ENCODE measurements around the gene FAM83E. TPM values are rescaled to one million over a fixed set of nuclear protein-coding genes. Genes with fewer than 3 reads are reported as not detected.

Gene FAM83E
- total and polyA plus RNA-seq, 2 donors (not counting 1 experiment from before 2014, with no cell fraction given), result 0.15 to 4.1 TPM

DNA sequence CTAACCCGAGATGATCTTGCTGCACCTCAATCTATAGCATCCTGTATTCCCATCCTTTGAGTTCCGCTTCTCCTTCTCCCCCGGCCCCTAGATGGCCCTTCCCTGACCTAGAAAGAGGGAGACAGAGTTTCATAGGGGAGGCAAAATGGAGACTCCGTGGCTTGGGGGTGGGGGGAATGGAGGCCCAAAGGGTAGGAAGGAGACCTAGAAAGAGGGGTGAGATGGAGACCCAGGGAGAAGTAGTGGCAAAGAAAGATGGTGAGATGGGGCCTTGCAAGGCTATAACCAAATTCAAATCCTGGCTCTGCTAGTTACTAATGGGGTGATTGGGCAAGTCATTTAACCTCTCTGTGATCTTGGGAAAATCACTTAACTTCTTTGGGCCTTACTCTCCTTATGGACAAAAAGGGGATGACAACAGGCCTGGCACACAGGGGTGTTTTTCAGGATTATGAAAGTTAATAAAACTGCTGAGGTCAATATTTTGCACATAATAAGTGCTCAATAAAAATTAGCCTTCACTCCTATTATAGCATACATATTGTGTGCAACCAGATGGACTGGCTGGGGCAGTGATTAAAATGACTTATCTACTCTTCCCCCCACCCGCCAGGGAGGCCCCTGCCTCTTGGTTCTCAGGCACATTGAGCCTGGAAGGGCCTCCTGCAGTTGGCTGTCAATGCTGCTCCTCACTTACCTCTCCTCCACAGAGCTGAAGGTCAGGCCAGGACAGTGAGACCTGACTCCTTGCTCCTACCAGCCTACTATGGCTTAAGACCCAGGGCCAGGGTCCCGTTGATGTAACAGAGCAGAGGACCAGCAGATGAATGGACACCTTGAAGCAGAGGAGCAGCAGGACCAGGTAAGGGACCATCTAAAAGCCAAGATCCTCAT is 5.1 kb upstream of the FAM83E start:
- Mint-ChIP-seq H3K27me3 (no peaks in the 10 kb centered on the region), H3K4me1 (peaks cover 55% of the 10 kb centered on the region), H3K27ac (peak overlapping the region; percentile 98), H3K9me3 (ENCODE audit: insufficient read depth) (no peaks in the 10 kb centered on the region), H3K4me3 (peak overlapping the region; percentile 98)
- H3K27ac ChIP-seq (ENCODE audit: low read length in 2 of 2), result peak overlapping the region; percentile 87 to 91
- H3K4me3 ChIP-seq (ENCODE audit: control extremely low read depth in 1 of 5, extremely low read depth in 1 of 5, insufficient read depth in 1 of 5, low read depth in 2 of 5, low read length in 4 of 5), result peak overlapping the region; percentile 36 to 100 (median 99)
- peaks cover 30 to 51% of the 10 kb centered on the region in 2 donors for H3K4me1 ChIP-seq (ENCODE audit: control insufficient read depth in 2 of 2, insufficient read depth in 2 of 2, low read length in 2 of 2)
- POLR2A ChIA-PET, result interaction anchor here (0.5 to 1.9 kb wide), 18 partner anchors 8 to 1768 kb away, joined by 3 to 23 read pairs (median 4); partner anchors contain the start of genes AKT1S1, CA11, CARD8 and DBP
- intact Hi-C loops (cut with micrococcal nuclease), result loop anchor here (1.0 to 2.0 kb wide), 9 partner anchors 12 to 450 kb away; partner anchors contain the start of genes CYTH2, DBP, GRWD1 and LIG1
- no peaks in the 10 kb centered on the region for H3K27me3 ChIP-seq (replicated peaks in 1 of 4; ENCODE audit: control extremely low read depth in 1 of 4, control insufficient read depth in 3 of 4, insufficient read depth in 4 of 4, low read length in 3 of 4)
- peaks cover 0 to 38% of the 10 kb centered on the region in 2 experiments for H3K36me3 ChIP-seq (replicated peaks in 1 of 2; ENCODE audit: control extremely low read depth in 1 of 2, control insufficient read depth in 1 of 2, extremely low read depth in 1 of 2, insufficient read depth in 2 of 2, low read length in 1 of 2)
- CTCF ChIA-PET, result interaction anchor here (1.0 to 3.9 kb wide), 5 partner anchors 11 to 365 kb away, joined by 3 to 25 read pairs (median 3); partner anchors contain the start of genes CARD8 and SPACA4
- H3K9ac ChIP-seq (ENCODE audit: low read length), result peak overlapping the region; percentile 98
- peaks cover 17% of the 10 kb centered on the region for H3K79me2 ChIP-seq (ENCODE audit: control insufficient read depth, insufficient read depth, low read length)
- WGBS (ENCODE audit: insufficient coverage), result 0% methylated on average over 2 of the region's 6 CpGs
- H4K20me1 ChIP-seq (ENCODE audit: control insufficient read depth, insufficient read depth, low read length, poor library complexity, severe bottlenecking), result peaks cover 43% of the 10 kb centered on the region
- H3K9me3 ChIP-seq (ENCODE audit: control extremely low read depth in 1 of 3, control insufficient read depth in 2 of 3, insufficient read depth in 1 of 3, low read length in 2 of 3), result no peaks in the 10 kb centered on the region
- TF ChIP-seq EZH2 (IDR thresholded peaks at IDR 0.05; ENCODE audit: borderline replicate concordance, insufficient read depth, low read depth, low read length, poor library complexity, severe bottlenecking), result no peak
- TF ChIP-seq, protein P1, sequence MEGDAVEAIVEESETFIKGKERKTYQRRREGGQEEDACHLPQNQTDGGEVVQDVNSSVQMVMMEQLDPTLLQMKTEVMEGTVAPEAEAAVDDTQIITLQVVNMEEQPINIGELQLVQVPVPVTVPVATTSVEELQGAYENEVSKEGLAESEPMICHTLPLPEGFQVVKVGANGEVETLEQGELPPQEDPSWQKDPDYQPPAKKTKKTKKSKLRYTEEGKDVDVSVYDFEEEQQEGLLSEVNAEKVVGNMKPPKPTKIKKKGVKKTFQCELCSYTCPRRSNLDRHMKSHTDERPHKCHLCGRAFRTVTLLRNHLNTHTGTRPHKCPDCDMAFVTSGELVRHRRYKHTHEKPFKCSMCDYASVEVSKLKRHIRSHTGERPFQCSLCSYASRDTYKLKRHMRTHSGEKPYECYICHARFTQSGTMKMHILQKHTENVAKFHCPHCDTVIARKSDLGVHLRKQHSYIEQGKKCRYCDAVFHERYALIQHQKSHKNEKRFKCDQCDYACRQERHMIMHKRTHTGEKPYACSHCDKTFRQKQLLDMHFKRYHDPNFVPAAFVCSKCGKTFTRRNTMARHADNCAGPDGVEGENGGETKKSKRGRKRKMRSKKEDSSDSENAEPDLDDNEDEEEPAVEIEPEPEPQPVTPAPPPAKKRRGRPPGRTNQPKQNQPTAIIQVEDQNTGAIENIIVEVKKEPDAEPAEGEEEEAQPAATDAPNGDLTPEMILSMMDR (IDR thresholded peaks at IDR 0.05), result no peak
- ATAC-seq (ENCODE audit: low read depth) (no peak), DNase-seq (no peak)
- peak overlapping the region; percentile 85 for H2AFZ ChIP-seq (ENCODE audit: insufficient read depth, low read depth, low read length, poor library complexity, severe bottlenecking)
- H3K4me2 ChIP-seq (replicated peaks; ENCODE audit: low read depth, low read length, poor library complexity, severe bottlenecking), result peak overlapping the region; percentile 89

Data from B cell (primary cell).